ENCODE data around the gene FAM241B. TPM values are rescaled to one million over a fixed set of nuclear protein-coding genes. Genes with fewer than 3 reads are reported as not detected.

FAM241B gene
- total RNA-seq, 1 donor = not detected

DNA sequence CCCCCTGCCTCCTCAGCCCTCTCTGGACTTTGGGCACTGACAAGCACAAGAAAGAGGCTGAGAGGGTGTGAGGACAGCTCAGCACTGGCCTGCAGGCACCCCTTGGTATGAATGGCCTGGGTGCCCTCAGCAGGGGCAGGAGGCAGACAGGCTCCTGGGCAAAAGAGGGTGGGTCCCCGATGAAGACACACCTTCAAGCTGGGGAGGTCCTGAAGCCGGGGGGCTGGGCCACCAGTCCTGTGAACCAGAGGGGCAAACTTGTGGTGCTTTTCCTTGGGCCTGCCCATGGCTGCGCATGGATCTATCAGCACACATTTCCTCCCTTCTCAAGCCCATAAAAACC lies 22.8 kb downstream of the FAM241B start:
- H3K4me3 ChIP-seq (ENCODE audit: low read depth, low read length) = no peak overlapping the region
- no peak for DNase-seq (ENCODE audit: low read depth)
- TF ChIP-seq, protein P1, sequence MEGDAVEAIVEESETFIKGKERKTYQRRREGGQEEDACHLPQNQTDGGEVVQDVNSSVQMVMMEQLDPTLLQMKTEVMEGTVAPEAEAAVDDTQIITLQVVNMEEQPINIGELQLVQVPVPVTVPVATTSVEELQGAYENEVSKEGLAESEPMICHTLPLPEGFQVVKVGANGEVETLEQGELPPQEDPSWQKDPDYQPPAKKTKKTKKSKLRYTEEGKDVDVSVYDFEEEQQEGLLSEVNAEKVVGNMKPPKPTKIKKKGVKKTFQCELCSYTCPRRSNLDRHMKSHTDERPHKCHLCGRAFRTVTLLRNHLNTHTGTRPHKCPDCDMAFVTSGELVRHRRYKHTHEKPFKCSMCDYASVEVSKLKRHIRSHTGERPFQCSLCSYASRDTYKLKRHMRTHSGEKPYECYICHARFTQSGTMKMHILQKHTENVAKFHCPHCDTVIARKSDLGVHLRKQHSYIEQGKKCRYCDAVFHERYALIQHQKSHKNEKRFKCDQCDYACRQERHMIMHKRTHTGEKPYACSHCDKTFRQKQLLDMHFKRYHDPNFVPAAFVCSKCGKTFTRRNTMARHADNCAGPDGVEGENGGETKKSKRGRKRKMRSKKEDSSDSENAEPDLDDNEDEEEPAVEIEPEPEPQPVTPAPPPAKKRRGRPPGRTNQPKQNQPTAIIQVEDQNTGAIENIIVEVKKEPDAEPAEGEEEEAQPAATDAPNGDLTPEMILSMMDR (IDR thresholded peaks at IDR 0.05; ENCODE audit: insufficient read depth, low read length) = no peak

DNA sequence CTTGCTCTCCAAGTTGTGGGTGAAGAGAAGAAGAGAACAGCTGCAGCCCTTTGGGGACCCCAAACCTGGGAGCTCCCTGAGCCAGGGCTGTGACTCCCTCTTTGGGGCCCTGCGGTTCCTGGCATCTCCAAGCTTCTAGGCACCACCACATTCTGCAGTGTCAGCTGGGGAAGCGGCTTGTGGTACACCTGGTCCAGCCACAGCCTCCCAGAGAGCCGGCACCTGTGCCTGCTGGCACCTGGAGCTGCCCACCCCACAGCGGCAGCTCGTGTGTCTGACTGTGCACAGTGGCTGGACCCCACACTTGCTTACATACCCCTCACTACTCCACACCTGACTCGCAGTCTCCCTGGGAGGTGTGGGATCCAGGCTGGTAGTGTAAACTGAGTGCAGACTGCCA lies 23.5 kb downstream of the FAM241B start:
- TF ChIP-seq, protein P1 (IDR thresholded peaks at IDR 0.05; ENCODE audit: insufficient read depth, low read length) = no peak
- DNase-seq (ENCODE audit: low read depth) = no peak

DNA sequence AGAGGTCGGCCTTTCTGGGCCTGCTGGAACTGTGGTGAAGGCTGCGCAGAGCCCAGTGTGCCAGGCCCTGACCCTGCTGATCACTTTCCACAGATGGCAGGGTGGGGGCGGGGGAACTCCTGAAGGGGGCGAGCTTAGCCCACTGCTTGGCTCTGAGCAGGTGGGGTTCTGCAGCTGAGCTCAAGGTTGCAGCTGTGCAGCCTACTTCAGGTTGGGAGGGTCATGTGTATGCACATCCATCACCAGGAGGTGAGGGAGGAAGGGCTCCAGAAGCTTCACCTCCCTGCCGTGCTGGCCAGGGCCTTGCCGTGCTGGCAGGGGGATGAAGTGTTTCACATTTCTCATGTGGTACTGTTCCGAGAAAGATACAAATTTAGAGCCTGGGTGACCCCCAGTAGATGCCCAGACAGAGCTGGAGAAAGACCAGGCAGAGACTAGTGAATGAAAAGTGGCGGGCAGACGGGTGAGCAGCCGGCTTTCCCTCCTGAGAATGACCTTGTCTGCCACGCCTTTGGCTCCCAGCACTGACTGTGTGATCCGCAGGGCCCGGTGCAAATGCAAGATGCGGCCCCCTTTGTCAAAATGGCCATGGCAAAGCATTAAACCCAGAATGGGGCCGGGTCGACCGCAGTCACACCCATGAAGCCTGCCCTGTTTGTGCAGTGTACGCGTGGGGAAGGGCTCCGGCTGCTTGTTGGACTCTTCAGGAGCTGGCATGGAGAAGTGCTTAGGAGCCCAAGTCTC lies 25.2 kb downstream of the FAM241B start:
- DNase-seq (ENCODE audit: low read depth) = no peak

More for the DNA sequence above, 23.5 kb downstream of the FAM241B start:
- no peak overlapping the region for H3K4me3 ChIP-seq (ENCODE audit: low read depth, low read length)

DNA sequence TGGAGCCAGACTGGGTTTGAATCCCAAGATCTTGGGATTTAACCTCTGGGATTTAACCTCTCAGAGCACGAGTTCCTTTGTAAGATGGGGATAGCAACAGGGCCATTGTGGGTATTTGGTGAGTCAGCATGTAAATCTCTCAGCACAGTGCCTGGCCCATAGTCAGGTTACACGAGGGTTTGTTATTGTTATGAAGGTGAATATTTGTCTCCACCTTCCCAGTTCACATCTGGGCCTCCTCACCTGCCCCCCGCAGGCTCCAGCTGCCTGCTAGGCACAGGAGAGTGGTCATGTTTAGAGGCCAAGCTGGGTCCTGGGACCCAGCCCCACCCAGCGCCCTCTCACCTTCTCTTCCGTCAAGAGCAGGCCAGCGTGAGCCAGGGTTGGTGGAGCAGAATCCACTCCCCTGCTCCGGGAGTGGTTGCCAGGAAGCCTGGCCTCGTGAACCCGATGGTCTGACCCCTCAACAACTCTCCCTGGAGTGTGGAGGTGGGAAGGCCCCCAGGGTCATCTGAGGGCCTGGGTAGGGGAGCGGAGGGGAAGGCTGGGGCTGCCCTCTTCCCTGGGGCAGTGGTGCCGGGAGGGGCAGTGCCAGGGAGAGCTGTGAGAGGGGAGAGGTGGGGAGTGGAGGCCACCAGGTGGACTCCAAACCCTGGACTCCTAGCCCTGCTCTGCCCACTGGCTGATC lies 26.0 kb downstream of the FAM241B start:
- TF ChIP-seq, protein P1 (IDR thresholded peaks at IDR 0.05; ENCODE audit: insufficient read depth, low read length) = no peak
- H3K4me3 ChIP-seq (ENCODE audit: low read depth, low read length) = no peak overlapping the region
- no peak for DNase-seq (ENCODE audit: low read depth)

More for the DNA sequence above, 25.2 kb downstream of the FAM241B start:
- H3K4me3 ChIP-seq (ENCODE audit: low read depth, low read length) = no peak overlapping the region
- TF ChIP-seq, protein P1 (IDR thresholded peaks at IDR 0.05; ENCODE audit: insufficient read depth, low read length) = no peak

DNA sequence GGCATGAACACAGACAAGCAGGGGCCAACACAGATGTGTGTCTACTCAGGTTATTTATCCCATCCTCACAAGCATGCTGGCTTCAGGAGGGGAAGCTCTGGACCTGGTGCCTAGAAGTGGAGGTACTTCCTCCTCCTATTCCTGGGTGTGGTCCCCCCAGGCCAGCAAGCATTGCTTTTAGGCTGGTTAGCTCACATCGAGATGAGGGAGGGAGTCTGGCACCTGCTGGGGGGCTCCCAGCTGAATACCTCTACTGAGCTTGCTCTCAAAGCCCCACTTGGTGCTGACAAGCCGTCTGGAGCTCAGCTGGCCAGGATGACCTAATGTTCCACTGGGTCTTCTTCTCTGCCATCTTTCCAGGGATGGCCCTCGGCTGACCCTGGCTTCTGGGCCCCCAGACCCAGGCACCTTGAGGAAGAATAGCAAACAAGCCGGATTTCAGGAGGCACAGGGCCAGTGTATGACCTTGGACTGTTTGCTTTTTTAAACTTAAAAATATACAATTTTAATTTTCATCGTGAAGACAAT lies 26.8 kb downstream of the FAM241B start:
- no peak for DNase-seq (ENCODE audit: low read depth)
- H3K4me3 ChIP-seq (ENCODE audit: low read depth, low read length) = no peak overlapping the region
- TF ChIP-seq, protein P1 (IDR thresholded peaks at IDR 0.05; ENCODE audit: insufficient read depth, low read length) = no peak

DNA sequence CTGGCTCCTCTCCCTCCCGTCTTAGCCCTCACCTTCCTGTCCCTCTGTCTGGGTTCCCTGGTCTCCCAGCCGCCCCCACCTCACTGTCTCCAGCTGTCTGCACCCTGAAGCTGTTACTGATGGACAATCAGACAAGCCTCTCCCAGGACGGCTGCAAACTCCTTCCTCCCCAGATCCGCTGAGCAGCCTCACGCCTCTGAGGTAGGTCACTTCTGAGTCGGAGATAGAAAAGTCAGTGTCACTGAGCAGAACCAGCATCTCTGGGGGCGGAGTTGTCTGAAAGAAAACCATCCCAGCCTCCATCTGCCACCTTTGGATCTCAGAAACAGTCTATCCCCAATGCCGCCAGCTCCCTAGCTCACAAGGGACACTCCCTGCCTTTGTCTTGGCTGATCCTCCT lies 27.4 kb downstream of the FAM241B start:
- no peak overlapping the region for H3K4me3 ChIP-seq (ENCODE audit: low read depth, low read length)
- DNase-seq (ENCODE audit: low read depth) = no peak
- TF ChIP-seq, protein P1 (IDR thresholded peaks at IDR 0.05; ENCODE audit: insufficient read depth, low read length) = no peak

Data from fibroblast of the aortic adventitia (primary cell).